ENCODE data around the gene ZRANB2.

Gene ZRANB2

DNA sequence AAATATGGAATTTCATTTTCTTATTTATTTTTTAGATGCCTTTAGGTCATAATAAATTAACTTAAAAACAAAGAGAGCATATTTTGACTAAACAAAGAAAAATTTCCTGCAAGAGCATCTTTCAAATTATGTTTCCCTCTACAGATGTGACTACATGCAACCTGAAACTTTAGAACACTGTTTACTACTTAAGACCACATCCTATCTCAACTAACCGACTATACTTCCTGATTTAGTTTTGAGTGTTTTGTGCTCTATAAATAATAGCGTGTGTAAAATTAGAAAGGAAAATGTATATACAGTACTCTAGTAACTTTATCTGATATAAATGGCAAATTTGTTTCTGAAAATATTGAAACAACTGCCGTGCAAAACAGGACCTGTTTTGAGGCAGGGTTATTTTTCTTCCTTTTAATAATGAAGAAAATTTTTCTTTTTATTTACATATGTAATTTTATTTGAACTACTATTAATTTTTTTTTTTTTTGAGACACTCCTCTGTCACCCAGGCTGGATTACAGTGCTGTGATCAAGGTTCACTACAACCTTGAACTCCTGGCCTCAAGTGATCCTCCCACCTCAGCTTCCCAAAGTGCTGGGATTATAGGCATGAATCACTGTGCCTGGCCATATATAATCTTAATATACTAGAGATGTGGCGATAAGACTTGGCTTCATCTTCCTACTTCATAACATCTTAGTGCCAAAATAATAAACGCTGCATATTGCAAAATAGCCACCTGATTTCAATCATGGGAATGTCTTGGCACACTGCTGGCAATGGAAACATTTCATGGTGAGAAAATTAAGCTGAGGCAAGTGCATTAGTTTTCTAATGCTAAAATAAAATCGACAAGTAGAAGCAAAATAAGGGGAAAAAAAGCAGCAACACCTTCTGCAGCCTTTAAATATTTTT lies 12.3 kb downstream of the ZRANB2 start:
- DNase-seq (ENCODE audit: low read depth, low spot score), result no peak

GRCh38 chr1:71054791-71055190 lies 26.0 kb downstream of the ZRANB2 start:
- DNase-seq (ENCODE audit: low read depth, low spot score), result no peak

- no peak for DNase-seq (ENCODE audit: low read depth, low spot score)
Measured at GRCh38 chr1:71054281-71054731, 26.5 kb downstream of the ZRANB2 start.

DNA sequence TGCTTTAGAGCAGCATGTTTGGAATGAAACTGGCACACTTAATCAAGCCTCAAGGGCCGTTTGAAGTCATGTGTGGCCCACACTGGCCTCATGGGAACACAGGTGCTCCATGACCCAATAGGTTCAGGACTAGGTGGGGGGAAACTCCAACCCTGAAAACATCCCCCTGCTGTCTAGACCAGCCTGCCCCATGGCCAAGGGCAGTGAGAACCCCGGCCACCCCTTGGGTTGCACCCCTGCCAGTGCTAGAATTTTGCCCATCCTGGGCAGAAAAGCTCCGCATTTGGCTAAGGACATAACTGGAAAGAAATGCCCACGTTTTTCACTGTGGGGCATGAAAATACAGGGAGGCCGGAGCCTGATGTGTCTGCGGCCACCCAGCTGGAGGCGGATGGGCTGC lies 27.1 kb downstream of the ZRANB2 start:
- DNase-seq (ENCODE audit: low read depth, low spot score), result no peak

DNA sequence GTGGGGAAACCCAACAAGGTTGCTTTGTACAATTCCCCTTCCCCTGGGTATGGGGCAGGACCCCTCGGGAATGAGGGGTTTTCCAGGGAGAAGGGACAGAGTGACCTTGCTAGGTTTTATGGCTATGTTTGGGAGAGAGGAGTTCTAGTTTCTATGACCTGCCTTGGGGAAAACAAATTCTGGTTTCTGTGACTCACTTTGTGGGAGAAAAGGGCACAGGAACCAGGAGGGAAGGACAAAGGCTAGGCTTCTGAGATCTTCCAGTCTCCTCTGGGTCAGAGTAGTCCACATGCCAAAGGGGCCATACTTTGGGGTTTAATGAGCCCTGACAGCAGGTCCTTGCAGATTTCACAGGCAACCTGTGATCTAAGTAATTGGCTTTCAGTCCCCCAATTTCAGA lies 27.7 kb downstream of the ZRANB2 start:
- no peak for DNase-seq (ENCODE audit: low read depth, low spot score)

DNA sequence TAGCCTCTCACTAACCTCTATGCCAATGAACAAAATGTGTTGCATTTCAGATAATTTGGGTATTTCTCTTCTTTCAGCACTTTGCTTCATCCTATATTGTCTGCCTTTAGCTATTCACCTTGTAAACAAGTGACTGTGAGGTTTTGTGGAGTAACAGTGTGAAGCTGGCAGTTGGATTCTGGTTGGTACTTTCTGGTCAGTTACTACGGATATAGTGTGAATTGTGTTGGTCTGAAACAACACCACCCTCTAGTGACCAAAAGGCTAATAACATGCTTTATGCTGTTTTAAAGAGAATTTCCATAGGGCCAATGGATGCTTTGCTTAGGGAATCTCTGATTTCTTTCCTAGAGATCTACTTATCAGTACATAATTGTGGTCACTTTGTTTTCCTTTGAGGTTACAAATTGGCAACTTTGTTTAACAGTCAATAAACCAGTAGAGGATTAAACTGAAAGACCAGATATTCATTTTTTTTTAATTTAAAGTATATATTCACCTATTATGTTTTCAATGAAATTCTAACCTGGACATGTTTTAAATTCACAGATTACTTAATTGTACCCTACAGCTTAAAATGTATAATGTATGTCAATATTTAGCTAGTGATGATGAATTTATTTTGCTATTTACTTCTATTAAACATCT lies 30.8 kb downstream of the ZRANB2 start:
- DNase-seq (ENCODE audit: low read depth, low spot score), result no peak

DNA sequence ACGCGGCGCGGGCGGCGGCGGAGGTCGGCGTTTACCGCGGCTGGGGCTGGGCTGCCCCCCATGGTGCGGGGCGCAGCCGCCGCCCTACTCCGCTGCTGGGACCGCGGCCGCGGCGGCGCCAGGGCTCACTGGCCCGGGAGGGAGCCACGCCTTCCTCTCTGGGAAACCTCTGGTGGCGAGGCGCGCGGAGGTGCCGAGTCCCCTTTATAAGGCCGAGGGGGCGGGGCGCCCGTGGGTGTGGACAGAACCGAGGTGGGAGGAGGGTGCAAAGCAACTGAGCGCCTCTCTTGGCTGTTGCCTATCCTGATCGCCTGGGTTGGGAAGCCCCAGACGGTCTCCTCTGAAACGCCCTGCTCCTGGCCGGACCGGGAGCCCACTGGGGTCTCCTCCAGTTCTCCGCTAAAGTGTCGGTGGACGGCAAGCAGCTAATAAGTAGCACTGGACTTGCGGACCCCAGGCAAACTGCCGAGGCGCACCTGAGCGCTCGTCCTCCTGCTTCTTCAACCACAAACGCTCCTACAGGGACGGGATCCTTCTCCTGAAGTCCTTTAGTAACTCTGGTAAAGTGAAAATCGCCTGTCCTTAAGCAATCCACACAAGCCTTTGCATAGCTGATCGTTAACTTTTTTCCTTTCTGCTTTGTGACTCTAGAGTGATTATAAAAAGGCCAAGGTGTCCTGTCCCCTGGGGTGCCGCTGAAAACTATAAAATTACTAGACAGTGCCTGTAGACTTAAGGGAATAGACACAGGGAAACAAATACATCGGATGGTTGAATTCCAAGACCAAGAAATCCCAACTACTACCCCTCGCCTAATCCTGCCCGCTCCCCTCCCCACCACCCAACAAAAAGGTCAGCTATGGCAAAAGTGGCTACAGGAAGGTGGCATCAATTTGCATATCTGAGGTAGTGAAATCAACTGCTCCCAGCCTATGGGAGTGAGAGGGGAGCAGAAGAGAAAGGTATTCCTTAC lies 32.9 kb downstream of the ZRANB2 start, which contains the start of gene PTGER3:
Gene PTGER3 (minus strand): TSS at position 182 of the 973 bp plus-strand sequence. CDS start 239 bp downstream, outside the sequence.
- DNase-seq (ENCODE audit: low read depth, low spot score), result no peak

DNA sequence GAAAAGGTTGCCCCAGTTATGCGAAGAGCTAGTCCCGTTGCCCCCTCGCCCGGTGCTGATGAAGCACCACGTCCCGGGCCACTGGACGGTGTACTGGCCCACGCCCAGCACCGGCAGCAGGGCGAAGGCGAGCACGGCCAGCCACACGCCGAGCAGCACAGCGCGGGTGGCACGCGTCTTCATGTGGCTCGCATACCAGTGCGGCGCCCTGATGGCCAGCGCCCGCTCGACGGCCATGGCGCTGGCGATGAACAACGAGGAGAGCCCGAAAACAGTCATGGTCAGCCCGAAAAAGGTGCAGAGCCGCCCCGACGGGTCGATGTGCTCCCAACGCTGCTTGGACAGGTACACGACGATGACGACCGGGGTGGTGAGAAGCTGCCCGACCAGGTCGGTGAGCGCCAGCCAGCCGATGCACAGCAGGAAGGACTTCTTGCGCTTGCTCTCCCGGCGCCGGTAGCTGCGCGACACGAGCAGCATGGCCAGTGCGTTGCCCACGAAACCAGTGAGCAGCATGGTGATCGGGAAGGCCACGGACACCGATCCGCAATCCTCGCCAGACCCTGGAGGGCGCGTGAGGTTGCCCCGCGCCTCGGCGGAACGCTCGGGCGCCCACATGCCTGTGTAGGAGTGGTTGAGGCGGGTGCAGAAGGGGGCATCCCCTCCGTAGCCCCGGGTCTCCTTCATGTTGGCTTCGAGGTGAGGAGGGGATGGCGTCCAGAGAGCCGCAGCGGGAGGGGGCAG lies 33.8 kb downstream of the ZRANB2 start:
- no peak for DNase-seq (ENCODE audit: low read depth, low spot score)

GRCh38 chr1:71045463-71046028 lies 35.3 kb downstream of the ZRANB2 start:
- no peak for DNase-seq (ENCODE audit: low read depth, low spot score)

DNA sequence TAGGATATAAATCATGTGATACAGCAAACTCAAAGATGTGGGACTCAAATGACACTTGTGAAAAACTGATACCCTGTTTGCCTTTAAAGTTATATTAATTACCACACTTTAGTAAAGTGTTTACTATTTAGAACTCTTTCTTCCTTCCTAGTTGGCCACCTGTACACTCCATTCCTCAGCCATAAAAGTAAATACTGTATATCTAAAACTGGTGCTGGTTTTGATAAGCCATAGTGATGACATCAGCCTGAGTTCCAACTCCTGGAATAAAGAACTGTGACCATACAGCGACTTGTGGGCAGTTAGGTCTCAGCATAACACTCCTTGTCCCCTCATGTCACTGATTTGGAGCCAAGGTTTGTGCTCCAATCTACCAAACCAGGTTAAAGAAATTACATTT lies 36.0 kb downstream of the ZRANB2 start:
- no peak for DNase-seq (ENCODE audit: low read depth, low spot score)

GRCh38 chr1:71043065-71043464 lies 37.8 kb downstream of the ZRANB2 start:
- DNase-seq (ENCODE audit: low read depth, low spot score), result no peak

GRCh38 chr1:71041806-71042205 lies 39.0 kb downstream of the ZRANB2 start:
- DNase-seq (ENCODE audit: low read depth, low spot score), result no peak

DNA sequence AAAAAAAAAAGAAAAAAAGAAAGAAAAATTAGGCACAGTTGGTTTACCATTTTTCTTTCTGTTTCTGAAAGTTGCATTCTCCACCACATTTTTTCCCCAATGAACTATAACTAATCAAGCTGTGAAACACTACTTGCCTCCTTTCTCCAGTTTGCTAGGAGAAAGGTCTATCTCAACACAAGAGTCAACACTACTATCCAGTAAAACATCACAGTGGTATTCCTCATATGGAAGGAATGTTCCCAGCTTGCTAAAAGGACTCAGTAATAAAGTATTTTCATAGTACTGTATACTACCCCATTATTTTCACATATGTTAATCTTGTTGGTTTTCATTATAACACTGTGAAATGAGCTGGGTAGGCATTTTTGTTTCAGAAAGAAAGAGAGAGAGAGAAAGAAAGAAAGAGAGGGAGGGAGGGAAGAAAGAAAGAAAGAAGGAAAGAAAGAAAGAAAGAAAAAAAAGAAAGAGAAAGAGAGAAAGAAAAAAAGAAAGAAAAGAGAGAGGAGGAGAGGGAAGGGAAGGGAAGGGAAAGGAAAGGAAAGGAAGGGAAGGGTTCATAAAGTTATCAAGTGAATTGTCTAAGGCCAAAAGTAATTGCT lies 41.1 kb downstream of the ZRANB2 start:
- no peak for DNase-seq (ENCODE audit: low read depth, low spot score)

DNA sequence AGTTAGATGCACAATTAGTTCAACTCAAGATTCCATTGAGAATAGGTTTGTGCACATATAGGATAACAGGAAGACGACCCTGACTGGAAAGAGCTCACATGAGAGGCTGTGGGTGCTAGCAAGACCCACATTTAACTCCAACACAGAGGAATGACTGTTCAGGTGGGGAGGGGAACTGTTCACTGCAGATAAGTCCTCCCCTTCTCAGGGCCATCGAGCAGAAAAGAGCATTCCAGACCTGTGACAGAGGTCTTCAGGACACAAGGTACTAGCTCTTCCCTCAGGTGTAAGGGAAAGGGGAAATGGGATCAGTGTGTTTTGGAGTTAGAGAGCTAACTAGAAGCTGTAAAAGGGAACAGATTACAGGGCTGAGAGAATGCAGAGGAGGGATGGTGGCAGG lies 41.9 kb downstream of the ZRANB2 start:
- DNase-seq (ENCODE audit: low read depth, low spot score), result no peak

DNA sequence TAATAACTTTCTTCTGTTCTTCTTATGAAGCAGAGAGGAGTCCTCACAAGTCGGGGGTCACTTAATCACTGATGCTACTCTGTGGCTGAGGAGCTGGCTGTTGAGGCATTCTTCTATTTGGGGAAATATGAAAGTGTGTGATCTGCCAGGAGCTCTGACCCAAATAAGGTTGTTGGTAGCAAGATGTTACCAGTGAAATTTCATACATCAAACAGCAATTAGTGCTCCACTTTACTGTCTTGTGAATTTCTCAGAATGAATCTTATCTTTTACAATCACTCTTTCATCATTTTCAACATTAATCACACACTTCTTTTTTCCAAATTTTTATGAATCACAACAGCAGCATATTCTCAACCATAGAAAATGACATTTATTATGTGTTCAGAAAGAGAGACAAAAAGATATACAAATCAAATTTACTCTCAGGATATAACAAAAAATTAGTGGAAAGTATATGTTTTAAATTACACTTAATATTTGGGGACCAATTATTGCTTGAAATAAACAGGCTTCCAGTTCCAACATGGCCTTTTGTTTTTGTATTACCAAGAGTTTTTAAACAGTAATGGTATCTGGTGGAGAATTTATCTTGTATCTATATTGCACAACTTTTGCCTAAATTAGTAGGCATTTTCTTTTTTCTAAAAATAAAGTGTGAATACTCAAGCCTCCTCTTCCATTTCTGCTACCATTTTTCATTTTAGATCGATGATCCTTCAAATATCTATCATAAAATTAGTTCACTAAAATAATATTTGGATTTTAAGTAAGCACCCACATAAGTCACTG lies 42.8 kb downstream of the ZRANB2 start:
- no peak for DNase-seq (ENCODE audit: low read depth, low spot score)

DNA sequence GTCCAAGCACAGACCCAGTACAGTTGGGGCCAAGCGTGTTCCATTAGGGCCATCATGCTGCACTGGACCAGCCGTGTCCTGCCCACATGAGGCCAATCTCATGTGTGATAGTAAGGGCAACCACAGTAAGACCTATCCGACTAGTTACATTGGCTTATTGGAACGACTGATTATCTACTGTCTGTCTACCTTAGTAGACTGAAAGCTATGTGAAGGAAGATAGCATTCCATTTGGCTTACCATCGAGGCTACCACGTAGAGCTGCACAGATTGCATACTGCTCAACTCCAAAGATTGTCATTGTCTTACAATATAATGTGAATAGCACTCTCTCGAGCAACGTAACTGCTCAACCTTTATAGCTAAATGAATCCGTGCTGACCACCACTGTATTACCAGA lies 43.8 kb downstream of the ZRANB2 start:
- no peak for DNase-seq (ENCODE audit: low read depth, low spot score)

- no peak for DNase-seq (ENCODE audit: low read depth, low spot score)
Measured at GRCh38 chr1:71033136-71033535, 47.7 kb downstream of the ZRANB2 start.

DNA sequence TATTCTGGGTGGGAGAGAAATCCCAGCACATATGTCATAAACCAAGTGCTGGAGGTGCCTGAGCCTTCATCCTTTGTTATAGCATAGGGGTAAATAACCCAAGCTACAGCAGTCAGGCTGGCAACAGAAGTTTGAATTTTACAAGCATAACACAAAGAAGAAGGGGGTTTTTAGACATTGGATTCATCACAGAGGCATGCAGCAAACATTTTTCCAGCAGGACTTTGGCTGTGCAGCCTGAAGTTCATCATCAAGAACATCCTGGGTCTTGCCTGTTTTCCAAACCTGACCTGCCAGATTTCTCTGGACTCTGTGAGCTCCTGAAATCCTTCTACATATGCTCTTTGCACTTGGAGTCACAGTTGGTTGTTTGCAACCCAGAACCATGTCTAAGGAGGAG lies 49.4 kb downstream of the ZRANB2 start:
- DNase-seq (ENCODE audit: low read depth, low spot score), result no peak

- DNase-seq (ENCODE audit: low read depth, low spot score), result no peak
Measured at GRCh38 chr1:71030026-71030425, 50.8 kb downstream of the ZRANB2 start.
